MV-4-11 (cell line): ENCODE data around the gene TOPORS.
"Not testable (repeated sequence)": the region's sequence is repeated elsewhere in the genome, so short reads cannot be mapped to it uniquely, and the experiment has no call there.

Experiments
- DNase-seq: peaks from one replicate; lab custom pipeline; 2025; lab: John Stamatoyannopoulos, UW

Gene TOPORS

DNA sequence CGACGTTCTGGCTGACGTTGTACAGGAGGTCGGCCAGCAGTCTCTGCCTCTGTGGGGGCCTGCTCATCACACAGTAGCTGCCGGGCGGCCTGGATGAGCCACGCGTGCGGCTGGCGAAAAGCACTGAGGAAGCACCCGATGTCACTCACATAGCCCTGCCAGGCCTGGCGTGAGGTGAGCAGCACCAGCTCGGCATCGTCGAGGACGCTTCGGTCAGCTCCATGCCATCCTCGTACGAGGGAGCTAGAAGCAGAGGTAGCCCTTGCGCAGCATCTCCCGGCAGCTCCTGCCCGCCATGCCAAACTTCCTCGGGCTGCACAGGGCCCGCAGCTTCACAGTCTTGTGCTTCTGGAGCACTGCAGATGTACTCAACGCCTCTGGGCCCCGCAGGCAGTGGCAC lies 14.4 kb upstream of the TOPORS start:
- no peak for DNase-seq

DNA sequence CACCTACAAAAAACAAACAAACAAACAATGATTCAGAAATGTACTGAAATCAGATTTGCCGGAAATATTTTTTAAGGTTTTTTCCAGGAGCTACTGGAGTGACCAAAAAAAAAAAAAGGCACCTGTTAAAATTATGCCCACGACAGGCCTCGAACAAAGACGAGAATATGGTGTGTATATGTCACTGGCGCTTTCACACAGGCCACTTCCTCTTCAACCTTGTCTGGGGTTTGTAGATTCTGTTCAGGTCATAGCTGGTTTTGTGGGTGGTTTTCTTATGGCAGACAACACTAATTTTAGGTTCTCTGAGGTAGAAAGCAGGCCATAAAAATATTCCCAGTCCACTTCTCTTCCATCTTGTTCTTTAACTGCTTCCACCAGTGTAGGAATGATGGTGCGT lies 13.6 kb upstream of the TOPORS start:
- DNase-seq = peak; percentile 25

DNA sequence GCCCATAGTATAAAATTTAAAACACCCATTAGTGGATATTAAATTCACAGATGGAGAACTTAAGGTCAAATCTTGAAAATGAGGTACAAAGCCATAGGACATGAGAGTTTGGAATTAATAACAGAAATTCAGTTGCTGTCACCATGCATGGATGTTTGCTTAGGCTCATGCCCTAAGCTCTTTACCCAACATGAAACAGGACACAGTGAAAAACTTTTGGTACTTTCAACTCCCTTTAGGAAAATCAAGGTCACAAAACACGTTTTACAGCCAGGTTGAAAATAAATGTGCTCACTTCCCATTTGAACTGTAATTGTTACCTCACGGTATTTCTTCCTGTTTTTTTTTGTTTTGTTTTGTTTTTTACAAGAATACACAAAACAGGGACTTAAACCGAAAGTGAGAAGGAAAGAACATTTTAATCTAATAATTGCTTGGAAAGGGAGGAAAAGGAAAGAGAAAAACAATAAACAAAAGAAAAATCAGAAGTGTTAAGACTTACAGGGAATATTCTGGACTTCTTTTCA lies 6.1 kb upstream of the TOPORS start:
- DNase-seq = no peak

DNA sequence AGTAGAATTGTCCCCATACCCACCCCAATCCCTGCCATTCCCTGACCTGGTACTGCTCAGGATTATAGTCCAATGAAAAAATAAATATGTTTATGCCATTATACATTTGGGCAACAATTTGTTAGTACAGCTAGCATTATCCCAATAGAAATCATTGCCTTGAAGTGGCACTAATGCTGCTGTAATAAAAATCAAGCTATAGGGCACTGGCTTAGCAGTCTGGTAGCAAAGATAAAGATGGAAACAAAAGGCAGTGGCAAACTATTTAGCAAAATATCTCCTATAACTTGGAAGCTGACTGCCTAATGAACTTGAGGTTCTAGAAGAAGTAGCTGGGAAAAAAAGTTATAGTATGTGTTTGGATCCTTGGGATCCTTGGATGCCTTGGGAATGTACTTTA lies 2.2 kb upstream of the TOPORS start:
- DNase-seq = no peak

DNA sequence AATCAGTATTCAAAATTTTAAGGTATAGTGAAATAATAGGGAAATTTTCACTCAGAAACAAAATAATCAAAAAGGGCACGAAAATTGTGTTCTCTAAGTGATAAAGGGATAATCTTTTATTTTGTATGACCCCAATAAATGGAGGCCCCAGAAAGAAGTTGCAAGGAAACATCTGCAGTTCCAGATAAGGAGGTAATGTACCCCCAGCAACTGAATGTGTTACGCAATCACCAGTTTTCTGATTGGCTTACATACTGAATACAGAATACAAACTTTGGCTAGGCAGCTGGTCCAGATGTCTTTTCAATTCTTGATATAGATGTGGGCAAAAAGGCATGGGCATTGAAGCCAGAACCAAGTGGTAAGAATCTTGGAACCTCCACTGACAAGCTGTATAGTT lies 1.7 kb upstream of the TOPORS start:
- peak; percentile 34 for DNase-seq

DNA sequence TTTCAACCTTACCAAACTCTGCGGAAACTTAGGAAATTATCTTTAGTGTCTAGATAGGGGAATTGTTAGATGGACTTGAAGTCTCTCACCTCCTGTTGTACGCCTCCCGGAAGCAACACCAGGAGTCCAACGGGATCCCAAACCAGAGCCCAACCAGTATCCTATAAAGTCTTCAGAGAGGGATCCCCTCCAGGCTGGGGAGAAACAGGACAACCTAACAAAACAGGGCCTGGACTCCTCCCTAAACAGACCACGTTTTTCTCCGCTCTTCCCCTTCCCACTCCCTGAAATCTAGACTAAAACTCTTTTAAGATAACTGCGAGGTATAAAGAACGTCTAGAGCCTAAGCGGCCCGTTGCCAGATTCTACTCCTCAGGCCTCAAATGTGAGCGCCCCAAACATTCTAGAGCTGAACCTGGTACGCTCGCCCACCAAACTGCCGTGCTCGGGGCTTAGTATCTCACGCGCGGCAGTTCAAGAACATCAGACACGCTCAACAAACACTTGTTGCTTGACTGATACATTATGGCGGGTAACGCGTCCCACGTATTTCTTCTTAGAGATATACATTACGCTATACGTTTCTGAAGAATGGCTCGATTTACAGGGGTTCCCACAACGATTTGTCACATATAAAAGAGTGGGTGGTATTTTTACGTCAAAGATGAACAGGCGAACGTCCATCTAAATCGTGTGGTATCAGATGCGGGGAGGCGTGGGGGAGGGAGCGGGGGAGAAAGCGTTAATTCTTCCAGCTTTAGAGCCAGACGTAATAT lies 922 bp downstream of the TOPORS start:
- peak; percentile 39 for DNase-seq

DNA sequence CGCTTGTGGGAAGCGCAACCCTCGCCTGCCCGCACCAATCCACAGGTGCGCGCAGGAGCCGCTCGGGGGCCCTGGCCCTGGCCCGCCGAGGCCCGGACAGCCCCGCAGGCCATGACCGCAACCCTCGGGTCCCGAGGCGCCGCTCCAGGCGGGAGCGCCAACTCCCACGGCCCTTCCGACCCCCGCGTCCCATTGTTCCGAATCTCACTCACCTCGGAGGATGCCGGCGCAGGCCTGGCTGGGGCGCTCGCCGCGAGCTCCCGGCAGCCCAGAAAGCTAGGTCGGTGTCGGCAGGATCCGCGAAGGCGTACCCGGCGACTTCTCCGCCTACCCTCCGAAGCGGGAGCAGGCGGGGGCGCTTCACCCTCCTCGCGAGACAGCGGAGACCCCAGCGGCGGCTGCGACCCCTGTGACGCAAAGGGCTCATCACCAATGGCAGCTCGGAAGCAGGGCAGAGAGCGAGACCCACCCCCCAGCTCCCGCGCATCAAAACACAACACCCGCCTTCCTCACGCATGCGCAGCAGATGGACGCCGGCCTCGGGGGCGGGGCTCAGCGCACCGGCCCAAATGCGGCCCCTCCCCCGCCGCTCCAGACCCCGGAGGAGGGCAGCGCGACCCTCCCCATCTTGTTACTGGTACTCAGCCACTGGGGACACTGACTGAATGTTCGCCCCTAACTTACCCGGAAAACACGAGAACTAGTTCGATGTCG lies 1.7 kb downstream of the TOPORS start:
- DNase-seq = peak; percentile 66

DNA sequence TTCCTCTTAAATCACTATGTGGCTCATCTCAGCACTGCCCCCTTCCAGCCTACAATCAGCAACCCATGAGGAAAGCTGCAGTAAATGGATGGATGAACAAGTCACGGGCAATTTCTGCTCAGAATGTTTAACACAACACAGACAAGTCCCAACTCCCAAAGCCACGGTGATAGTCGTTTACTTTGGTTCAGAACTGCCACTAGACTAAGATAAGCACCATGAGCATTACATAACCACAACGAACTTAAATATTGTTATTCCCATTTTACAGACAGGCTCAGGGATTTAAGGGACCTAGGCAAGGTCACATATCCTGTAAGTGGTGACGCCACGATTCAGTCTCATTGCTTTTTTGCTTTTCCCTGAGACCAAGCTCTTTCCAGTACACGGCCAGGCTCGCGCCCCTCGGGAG lies 2.2 kb downstream of the TOPORS start:
- no peak for DNase-seq

DNA sequence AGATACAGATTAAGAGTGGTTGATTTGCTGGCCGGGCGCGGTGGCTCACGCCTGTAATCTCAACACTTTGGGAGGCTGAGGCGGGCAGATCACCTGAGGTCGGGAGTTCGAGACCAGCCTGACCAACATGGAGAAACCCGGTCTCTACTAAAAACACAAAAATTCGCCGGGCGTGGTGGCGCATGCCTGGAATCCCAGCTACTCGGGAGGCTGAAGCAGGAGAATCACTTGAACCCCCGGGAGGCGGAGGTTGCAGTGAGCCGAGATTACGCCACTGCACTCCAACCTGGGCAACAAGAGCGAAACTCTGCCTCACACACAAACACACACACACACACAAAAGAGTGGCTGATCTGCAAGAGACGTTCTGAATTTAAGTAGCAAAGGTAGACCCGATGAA lies 4.2 kb downstream of the TOPORS start:
- not testable (repeated sequence) for DNase-seq

DNA sequence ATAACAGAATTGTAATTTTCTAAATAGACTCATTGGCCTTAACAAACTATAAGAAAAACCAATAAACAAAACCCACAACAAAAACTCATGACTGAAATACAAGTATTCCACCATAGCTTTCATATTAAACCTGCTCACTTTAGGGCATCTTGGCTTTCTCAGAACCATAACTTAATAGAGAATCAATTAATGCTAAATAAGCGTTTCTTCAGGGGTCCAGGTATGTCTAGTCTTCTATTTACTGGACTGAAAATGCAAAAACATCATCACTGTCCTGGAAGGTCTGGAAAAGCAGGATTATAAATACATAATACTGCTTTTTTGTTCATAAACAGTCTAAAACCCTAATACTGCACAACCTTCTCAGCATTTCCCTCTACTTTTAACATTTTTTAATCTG lies 6.5 kb downstream of the TOPORS start:
- no peak for DNase-seq

DNA sequence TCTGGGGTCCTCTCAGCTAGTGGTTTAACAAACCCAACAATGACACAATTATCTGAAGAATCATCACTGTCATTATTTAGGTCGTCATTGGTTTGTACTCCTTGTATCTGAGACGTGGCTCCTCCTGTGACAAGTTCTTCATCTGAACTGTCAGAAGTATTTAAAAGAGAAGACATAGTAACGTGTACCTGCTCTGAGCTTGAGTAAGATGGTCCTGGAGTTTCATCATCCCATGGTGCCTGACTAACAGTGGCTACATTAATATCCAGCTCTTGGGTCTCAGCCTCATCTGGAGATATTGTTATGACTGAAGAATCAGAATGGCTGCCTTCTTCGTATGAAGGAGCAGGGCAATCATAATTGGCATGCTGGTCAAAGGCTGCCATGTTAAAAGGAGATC lies 9.3 kb downstream of the TOPORS start:
- no peak for DNase-seq

DNA sequence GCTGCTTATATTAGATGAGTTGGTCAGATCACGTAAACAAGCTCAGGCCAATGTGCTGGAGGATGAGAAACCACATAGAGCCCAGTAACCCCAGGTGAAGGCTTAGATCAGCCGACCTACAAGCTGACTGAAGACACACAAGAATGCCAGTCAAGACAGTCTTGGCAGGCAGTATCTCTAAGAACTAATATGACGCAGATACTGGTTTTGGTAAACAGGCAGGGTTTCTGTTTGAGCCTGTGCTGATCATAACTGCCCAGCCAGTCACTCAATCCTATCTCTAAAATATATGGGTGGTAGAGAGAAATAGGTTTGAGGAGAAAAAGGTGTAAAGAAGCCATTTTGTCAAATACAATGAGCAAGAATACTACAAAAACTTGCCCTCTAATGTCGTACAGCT lies 18.6 kb downstream of the TOPORS start:
- no peak for DNase-seq

DNA sequence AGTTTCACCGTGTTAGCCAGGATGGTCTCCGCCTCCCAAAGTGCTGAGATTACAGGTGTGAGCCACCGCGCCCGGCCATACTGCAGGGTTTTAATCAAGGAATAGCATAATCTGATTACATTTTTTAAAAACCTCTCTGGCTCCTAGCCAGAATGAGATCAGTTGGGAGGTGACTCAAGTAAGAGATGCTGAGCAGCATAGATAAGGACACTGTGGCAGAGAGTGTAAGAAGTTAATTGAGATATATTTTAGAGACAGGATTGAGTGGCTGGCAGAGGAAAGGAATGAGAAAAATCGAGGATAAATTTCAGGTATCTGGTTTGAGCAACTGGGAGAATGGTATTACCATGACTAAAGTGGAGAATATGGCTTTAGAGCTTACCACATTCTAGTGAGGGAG lies 19.1 kb downstream of the TOPORS start:
- DNase-seq = no peak

DNA sequence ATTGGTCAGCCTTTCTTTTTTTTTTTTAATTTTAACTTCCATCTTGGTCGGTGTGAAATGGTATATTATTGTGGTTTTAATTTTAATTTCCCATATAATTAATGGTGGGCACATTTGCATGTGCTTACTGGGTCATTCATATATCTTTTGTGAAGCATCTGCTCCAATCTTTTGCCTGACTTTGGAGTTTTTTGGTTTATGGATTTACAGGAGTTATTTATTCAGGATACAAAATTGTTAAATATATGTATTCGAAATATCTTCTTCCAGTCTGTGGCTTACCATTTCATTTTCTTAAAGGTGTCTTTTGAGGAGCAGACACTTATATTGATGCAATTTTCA lies 25.7 kb downstream of the TOPORS start:
- DNase-seq = no peak

DNA sequence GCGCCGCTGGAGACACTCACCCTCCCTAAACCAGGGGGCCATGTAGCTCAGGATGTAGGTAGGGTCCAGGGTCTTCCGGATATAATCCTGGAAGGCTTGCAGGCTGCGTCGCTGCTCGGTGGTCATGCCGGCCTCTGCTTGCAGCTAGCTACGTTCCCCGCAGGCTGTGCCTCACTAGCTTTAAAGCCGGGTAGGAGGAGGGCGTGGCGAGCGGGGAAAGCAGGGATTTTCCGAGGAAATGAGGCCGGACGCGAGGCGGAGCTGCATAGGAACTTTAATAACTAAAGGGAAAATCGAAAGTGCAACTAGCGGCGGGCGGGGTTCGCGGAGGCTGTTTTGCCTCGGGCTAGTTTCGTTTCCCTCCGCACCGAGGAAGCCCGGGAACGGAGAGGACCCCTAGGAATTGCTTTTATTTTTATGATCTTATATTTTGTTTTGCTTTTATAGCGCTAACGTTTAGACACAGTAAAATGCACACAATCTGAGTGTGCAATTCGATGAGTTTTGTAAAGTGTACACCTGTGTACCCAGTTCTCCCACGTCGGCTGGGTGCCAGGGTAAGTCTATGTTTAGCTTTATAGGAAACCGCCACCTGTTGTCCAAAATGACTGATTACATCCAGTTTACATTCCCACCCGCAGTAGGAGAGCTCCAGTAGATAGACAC lies 26.2 kb downstream of the TOPORS start, which contains the start of gene RIGI:
TSS of gene RIGI (minus strand) at position 156 of the 666 bp plus-strand sequence. CDS start at position 126, 30 bp downstream.
- peak; percentile 58 for DNase-seq

DNA sequence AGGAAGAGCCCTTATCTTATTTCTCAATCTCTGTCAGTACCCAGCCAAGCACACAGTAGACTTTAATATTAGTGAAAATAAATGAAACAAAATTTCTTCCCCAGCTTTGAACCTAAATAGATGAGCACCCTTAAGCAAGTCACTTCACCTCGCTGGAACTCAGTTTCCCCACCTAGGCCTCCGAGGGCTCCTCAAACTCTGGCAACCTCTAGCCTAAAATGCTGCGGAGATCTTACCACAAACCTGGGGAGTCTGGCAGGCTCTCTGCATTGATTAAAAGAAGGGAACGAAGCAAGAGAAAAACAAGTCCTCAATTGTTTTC lies 26.7 kb downstream of the TOPORS start:
- DNase-seq = no peak

DNA sequence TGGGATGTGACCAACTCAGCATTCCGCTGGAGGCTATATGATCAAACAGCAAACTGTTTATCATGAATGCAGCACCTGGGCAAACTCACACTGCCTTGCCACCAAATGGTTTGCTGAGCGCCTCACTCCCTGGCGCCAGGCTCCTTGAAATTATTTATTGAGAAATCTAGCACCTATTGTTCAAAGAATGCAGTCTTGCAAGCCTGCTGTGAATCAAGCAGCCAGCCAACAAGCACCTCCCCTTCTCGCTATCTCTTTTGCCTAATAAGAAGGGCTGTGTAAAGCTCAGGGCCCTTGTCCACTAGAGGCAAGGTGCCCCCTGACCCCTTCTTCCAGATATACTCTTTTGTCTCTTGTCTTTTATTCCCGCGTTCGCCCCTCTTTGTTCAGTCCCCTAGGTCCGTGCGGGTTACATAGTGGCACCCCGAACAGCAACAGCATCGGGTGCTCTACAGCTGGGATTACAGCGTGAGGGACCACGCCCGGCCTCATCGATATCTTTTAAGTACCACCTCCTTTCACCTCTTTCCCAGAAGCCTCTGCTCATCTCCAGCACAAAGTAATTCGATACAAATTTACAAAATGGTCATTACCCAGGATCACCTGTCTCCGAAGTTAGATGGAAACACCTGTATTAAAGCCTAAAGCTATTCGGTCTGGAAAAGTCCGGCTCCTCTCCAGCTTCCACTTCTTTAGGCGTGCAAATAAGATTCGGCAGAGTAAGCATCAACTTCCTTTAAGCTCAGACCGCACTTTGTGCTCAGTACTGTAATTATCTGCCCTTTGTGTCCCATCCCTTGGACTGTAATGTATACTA lies 27.3 kb downstream of the TOPORS start:
- DNase-seq = peak; percentile 30

DNA sequence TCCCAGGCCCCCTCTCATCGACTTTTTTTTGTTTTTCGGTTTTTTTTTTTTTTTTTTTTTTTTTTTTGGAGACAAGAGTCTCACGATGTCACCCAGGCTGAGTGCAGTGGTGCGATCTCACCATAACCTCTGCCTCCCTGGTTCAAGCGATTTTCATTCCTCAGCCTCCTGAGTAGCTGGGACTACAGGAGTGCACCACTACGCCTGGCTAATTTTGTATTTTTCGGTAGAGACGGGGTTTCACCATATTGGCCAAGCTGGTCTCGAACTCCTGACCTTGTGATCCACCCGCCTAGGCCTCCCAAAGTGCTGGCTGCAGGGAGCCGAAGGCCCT lies 27.9 kb downstream of the TOPORS start:
- DNase-seq = not testable (repeated sequence)

DNA sequence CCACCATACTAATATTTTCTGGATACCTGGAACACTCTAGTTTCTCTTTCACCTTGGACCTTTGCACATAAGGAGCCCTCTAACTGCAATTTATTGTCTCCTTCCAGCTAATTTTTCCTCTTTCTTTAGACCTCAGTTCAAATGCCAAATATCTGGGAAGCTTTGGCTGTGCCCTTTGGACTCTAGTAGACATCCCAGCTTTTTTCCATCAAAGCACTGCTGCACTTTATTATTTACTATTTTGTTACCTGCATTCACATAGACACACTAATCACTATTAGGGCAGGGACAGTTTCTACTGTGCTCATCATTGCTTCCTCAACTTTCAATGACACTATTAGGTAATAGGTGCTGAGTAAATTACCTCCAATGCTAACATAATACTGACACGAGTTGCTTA lies 28.5 kb downstream of the TOPORS start:
- DNase-seq = no peak

DNA sequence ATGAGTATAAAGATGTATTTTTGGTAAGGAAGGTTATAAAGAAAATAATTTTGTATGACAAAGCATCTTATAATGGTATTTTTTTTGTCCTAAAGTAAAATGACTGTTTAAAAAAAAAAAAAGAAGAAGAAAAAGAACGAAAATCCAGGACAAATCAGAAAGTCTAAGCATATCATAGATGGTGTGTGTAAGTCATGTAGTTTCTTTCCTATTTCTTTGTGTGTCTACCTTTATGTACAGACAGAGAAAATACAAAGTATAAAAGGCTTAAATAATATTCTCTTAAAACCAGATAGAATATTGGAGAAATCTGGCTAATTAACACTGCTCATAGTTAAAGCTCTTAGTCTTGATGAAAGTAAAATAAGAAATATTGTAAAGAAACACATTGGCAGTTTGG lies 34.1 kb downstream of the TOPORS start:
- DNase-seq = no peak

DNA sequence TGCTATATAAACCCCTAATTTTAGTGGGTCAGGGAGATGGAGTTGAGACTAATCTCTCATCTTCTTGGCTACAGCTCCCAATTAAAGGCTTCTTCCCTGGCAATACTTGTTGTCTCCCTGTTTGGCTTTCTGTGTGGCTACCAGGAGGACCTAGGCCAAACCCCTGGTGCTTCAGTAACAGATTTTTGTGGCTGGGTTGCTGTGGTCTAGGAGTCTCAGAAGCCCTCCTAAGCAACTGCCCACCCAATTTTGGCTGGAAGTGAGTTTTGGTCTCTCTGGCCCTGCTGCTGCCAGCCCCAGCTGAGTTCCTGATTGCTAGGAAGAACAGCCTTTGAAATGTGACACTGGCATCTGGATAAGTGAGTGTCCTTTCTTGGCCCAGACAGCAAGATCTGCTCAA lies 36.1 kb downstream of the TOPORS start:
- no peak for DNase-seq

DNA sequence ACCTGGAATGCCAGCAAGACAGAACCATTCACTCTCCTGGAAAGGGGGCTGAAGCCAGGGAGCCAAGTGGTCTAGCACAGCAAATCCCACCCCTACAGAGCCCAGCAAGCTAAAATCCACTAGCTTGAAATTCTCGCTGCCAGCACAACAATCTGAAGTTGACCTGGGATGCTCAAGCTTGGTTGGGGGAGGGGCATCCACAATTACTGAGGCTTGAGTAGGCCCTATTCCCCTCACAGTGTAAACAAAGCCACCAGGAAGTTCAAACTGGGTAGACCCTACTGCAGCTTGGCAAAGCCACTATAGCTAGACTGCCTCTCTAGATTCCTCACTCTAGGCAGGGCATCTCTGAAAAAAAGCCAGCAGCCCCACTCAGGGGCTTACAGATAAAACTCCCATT lies 43.7 kb downstream of the TOPORS start:
- no peak for DNase-seq
